Stomach smooth muscle (tissue), 2 donors: ENCODE measurements around the gene PRXL2B.
"Not testable (repeated sequence)": the region's sequence is repeated elsewhere in the genome, so short reads cannot be mapped to it uniquely, and the experiment has no call there.

ENCODE experiments used
- H3K27ac ChIP-seq: one replicate; pipeline ENCODE4 v1.7.0; 2013; ENCODE audit warnings: mild to moderate bottlenecking, low read length, inconsistent platforms
- H3K27me3 ChIP-seq, 2 donors: one replicate each; pipeline ENCODE4 v1.7.0; 2013; ENCODE audit warnings: low read length in 2 of 2; ENCODE audit not compliant: insufficient read depth in 2 of 2, control insufficient read depth in 1 of 2
- H3K36me3 ChIP-seq, 2 donors: one replicate each; pipeline ENCODE4 v1.7.0; 2013; ENCODE audit warnings: low read length in 2 of 2; ENCODE audit not compliant: control insufficient read depth in 2 of 2, insufficient read depth in 2 of 2
- H3K4me1 ChIP-seq: one replicate; pipeline ENCODE4 v1.7.0; 2013; ENCODE audit warnings: low read length; ENCODE audit not compliant: control insufficient read depth, insufficient read depth
- H3K4me3 ChIP-seq, 2 donors: one replicate each; pipeline ENCODE4 v1.7.0; 2013; ENCODE audit warnings: low read length in 2 of 2
- H3K9ac ChIP-seq, 2 donors: one replicate each; pipeline ENCODE4 v1.7.0; 2013; ENCODE audit warnings: low read length in 2 of 2, mild to moderate bottlenecking in 1 of 2
- H3K9me3 ChIP-seq, 2 donors: one replicate each; pipeline ENCODE4 v1.7.0; 2013; ENCODE audit warnings: low read length in 2 of 2; ENCODE audit not compliant: control insufficient read depth in 2 of 2
- donor health status: healthy.
- donor health status: Pancreatic carcinoma.

PRXL2B gene

DNA sequence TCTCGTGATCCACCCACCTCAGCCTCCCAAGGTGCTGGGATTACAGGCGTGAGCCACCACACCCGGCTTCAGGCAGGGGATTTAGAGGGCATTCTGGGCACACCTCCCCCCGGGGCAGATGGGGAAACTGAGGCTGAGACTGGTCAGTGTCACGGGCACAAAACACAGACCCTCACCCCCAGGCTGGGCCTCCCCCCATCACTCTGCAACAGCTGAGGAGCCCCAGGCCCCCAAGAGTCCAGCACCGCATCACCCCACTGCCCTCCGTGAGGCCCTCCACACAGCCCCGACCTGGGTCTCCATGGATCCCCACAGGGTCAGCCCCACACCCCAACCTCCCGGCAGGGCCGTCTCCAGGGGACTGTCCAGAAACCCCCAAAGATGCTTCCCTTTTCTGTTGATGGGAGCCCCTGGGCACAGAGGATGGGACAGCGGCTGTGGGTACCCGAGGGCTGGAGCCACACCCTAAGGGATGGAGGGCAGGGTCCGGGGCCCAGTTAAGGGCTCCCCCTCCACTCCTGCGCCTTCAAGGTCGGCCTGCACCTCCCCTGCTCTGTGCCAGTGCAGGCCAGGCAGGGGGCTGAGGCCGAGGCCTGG, 19.4 kb upstream of the PRXL2B start:
- Histone ChIP-seq H3K9me3 (no peaks in the 10 kb centered on the region), H3K4me3 (no peak overlapping the region), H3K27ac (no peak overlapping the region), H3K4me1 (no peaks in the 10 kb centered on the region), H3K36me3 (no peaks in the 10 kb centered on the region), H3K9ac (no peak overlapping the region), H3K27me3 (peaks cover 12 to 16% of the 10 kb centered on the region in 2 donors)

DNA sequence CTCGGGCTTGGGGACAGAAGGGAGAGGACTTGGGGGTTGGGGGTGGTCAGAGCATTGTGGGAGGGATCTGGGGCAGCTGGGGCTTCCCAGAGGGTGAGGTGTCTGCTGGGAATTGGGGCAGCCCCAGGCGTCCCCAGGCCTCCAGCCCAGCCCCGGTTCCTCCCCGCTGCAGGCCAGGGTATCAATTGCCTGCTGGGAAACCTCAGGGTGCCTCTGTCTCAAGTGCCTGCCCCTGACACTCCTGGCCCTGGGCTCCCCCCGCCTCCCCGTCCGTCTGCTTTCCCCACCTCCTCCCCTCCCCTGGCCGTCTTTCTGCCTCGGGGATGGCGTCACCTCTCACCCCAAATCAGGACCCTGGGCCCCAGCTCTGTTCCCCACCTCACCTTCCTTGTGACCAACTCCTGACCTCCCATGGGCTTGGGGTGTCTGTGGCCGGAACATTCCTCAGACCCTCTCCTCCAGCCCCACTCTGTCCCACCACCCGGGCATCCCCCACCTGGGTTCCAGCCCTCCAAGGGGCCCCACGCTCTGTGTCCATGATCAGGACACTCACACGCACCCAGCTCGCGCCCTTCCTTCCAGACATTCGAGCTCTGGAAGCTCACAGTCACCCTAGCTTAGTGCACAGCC, 18.3 kb upstream of the PRXL2B start:
- peaks cover 12 to 25% of the 10 kb centered on the region in 2 donors for H3K27me3 ChIP-seq
- not testable (repeated sequence) for H3K36me3 ChIP-seq, H3K27ac ChIP-seq, H3K9me3 ChIP-seq, H3K4me3 ChIP-seq, H3K4me1 ChIP-seq, H3K9ac ChIP-seq

GRCh38 chr1:2569060-2569459, 17.5 kb upstream of the PRXL2B start:
- Histone ChIP-seq H3K9ac (no peak overlapping the region), H3K4me1 (no peaks in the 10 kb centered on the region), H3K27me3 (peaks cover 12 to 25% of the 10 kb centered on the region in 2 donors), H3K9me3 (no peaks in the 10 kb centered on the region), H3K4me3 (no peak overlapping the region), H3K27ac (no peak overlapping the region), H3K36me3 (no peaks in the 10 kb centered on the region)

DNA sequence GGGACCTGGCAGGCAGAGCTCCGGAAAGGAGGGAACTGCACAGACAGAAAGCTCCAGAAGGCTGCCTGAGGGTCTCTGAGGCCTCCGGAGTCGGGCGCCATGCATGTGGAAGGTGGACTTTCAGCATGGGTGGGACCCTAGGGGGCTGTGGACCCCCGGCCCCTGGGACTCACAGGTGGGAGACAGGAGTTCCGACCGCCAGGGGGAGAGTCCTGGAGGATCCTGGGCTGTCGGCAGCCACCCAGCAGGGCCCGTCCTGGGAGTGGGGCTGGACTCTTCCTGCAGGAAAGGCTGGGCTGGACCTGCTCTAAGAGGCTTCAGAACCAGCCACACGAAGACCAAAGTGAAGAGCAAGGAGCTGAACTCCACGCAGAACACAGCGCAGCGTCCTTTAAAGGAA, 16.9 kb upstream of the PRXL2B start:
- H3K4me3 ChIP-seq, H3K27ac ChIP-seq, H3K9me3 ChIP-seq, H3K4me1 ChIP-seq, H3K36me3 ChIP-seq, H3K9ac ChIP-seq: not testable (repeated sequence)
- peaks cover 12 to 25% of the 10 kb centered on the region in 2 donors for H3K27me3 ChIP-seq

DNA sequence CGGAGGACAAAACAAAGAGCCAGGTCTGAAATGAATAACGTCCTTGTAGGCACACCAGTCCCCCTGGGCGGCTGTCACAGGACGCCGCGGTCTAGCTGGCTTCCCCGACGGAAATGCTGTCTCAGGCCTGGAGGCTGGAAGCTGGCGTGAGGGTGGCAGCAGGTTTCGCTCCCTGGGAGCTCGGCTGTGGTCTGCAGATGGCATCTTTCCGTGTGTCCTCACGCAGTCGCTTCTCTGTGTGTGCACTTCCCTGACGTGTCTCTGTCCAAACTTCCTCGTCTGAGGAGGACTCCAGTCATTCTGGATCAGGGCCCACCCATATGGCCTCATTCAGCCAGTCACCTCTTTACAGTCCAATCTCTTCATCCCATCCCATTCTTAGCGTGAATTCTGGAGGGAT, 16.2 kb upstream of the PRXL2B start:
- Histone ChIP-seq H3K4me3 (no peak overlapping the region), H3K9ac (no peak overlapping the region), H3K36me3 (no peaks in the 10 kb centered on the region), H3K4me1 (no peaks in the 10 kb centered on the region), H3K9me3 (no peaks in the 10 kb centered on the region), H3K27ac (no peak overlapping the region), H3K27me3 (peaks cover 12 to 21% of the 10 kb centered on the region in 2 donors)

GRCh38 chr1:2571348-2571747, 15.2 kb upstream of the PRXL2B start:
- H3K9ac ChIP-seq, result no peak overlapping the region
- H3K36me3 ChIP-seq, result no peaks in the 10 kb centered on the region
- H3K4me3 ChIP-seq, result no peak overlapping the region
- H3K4me1 ChIP-seq, result no peaks in the 10 kb centered on the region
- H3K27me3 ChIP-seq, result peaks cover 12 to 21% of the 10 kb centered on the region in 2 donors
- no peaks in the 10 kb centered on the region for H3K9me3 ChIP-seq
- H3K27ac ChIP-seq, result no peak overlapping the region

DNA sequence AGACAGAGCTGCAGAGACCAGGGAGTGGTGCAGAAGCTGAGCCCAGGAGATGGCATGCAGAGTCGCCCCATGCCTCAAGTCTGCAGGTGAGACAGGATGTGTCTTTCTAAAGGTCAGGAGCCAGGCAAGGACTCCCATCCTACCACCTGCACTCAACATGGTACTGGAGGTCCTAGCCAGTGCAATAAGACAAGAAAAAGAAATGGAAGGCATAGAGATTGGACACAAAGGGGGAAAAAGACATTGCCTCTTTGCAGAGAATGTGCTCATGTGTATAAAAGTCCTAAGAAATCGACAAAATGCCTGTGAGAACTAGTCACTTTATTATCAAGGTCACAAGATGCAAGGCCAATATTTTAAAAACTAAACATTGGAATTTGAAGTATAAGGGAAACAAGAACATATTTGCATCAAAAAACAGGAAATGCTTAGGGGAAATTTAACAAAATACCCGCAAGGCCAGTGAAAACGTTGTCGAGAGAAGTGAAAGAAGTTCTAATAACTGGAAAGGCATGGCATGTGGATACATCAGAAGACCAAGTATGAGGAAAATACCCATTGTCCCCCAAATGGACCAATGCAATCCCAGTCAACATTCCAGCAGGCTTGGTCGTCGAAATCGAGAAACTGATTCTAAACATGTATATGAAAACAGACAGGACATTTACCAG, 13.2 kb upstream of the PRXL2B start:
- peaks cover 12 to 18% of the 10 kb centered on the region in 2 donors for H3K27me3 ChIP-seq

DNA sequence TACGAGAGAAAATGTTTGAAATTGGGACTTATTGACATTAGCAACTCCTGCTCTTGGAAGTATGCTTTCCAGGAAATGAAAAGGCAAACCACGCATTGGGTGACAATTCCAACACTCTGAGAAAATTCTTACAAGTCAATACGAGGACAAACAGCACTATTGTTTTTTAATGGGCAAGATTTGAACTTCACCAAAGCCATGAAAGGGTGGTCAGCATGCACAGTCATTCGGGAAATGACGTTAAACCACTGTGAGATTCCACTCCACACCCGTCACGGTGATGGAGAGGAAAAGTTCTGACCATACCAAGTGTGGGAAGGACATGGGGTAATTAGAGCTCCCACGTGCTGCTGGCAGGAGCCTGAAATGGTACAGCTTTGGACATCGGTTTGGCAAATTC, 12.2 kb upstream of the PRXL2B start:
- no peak overlapping the region for H3K4me3 ChIP-seq
- peaks cover 3% of the 10 kb centered on the region for H3K4me1 ChIP-seq
- no peaks in the 10 kb centered on the region for H3K36me3 ChIP-seq
- H3K9ac ChIP-seq, result no peak overlapping the region
- peaks cover 12 to 24% of the 10 kb centered on the region in 2 donors for H3K27me3 ChIP-seq
- no peak overlapping the region for H3K27ac ChIP-seq
- no peaks in the 10 kb centered on the region for H3K9me3 ChIP-seq

More for the DNA sequence above, 13.2 kb upstream of the PRXL2B start:
- Histone ChIP-seq H3K9me3 (no peaks in the 10 kb centered on the region), H3K4me3 (no peak overlapping the region), H3K36me3 (no peaks in the 10 kb centered on the region), H3K4me1 (peaks cover 3% of the 10 kb centered on the region), H3K9ac (no peak overlapping the region), H3K27ac (no peak overlapping the region)

DNA sequence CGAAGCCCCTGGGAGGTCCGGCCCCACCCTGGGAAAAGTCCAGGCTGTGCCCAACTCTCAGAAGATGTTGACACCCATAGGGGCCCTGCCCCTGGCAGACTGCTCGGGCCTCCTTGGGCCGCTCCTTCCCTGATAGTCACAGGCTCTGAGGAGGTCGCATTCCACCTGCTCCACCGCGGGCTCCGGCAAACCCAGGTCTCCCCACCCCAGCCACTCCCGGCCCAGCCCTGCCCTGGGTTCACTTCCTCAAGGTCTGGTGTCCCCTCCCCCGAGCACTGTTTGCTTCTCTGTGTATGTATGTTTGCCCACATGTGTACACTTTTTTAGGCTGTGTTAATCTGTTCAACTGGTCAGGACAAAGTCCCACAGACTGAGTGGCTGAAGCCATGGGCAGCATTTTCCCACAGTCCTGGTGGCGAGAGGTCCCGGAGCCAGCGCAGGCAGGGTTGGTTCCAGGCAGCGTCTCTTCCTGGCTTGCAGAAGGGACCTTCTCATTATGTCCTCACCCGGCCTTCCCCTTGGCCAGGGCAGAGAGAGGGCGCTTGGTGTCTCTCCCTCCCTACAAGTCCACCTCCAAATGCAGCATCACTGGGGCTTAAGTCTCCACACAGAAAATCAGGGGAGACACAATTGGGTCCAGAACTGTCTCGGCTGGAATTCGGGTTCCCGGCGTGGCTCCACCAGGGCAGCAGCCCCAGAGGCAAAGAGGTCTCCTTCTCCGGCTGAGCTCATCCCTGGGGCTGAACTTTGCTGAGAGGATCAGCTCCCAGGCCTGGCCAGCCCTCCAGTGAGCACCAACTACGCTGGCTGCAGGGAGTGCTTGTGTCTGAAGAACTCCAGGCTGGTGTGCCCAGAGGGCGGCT, 10.5 kb upstream of the PRXL2B start:
- Histone ChIP-seq H3K4me1 (peaks cover 3% of the 10 kb centered on the region), H3K4me3 (no peak overlapping the region), H3K9ac (no peak overlapping the region), H3K27ac (no peak overlapping the region), H3K36me3 (no peaks in the 10 kb centered on the region), H3K27me3 (peaks cover 9 to 31% of the 10 kb centered on the region in 2 donors), H3K9me3 (no peaks in the 10 kb centered on the region)

GRCh38 chr1:2577565-2578075, 9.0 kb upstream of the PRXL2B start:
- not testable (repeated sequence) for H3K4me1 ChIP-seq, H3K4me3 ChIP-seq, H3K9ac ChIP-seq, H3K36me3 ChIP-seq, H3K27ac ChIP-seq, H3K9me3 ChIP-seq
- H3K27me3 ChIP-seq, result peaks cover 12 to 26% of the 10 kb centered on the region in 2 donors
